ENCODE measurements around the gene YEATS2.
A peak's percentile ranks its signal among the peaks of the same experiment; 100 is the strongest.

The YEATS2 gene

DNA sequence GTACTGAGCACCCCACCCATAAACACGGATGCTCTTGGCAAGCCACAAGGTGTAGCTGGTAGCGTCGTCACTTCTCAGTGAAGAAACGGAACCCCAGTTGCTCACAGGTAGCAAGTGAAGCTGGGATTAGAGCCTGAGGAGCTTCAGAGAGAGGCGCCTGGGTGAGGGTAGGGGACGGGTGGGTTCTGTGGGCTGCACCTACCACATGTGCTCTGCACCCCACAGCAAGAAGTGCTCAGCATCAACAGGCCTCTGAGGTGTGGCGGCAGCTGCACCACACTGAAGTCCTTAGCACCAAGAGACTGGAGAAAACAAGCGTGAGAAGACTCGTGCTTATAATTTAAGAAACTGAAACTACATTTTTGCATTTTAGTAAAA is 118.0 kb downstream of the YEATS2 start:
- no peak for DNase-seq

- DNase-seq: no peak
Observed at GRCh38 chr3:183815951-183816475, 118.4 kb downstream of the YEATS2 start.

DNA sequence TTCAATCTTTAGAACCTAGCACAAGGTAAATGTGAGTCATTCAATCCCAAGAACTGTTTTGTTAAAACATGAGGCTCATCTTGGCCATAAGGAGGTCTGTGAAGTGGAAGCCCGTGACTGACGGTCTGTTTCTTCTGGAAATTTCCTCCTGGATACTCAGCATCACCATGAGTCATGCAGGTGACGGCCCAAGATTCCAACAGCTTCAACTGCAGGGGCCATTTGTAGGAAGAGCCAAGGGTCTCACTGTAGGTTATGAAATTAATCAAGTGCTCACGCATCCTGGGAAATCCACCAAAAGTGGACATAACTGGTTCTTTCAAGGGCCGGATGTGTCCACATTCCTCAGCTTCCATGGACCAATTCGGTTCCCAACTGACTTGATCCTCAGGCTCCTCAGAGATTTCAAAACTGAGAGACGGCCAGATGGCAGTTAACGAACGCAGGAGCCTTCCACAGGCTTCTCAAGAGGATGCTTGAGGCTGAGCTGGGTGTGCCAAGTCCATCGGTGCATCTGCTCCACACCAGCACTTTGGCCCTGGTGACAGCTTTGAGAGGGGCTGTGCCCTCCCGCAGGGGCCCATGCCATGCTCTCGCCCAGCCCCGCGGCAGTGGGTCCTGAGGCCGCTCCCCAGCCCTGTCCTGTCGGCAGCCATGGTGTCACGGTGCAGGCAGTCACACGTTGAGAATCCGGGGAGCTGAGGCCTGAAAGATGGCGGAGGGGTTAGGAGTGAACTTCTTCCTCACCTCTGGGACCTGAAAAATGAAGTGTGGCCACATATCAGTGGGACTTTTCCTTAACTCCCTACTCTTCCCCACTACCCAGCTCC is 119.3 kb downstream of the YEATS2 start:
- peak; percentile 49 for DNase-seq

- DNase-seq: no peak
Observed at GRCh38 chr3:183817639-183818038, 120.0 kb downstream of the YEATS2 start.

DNA sequence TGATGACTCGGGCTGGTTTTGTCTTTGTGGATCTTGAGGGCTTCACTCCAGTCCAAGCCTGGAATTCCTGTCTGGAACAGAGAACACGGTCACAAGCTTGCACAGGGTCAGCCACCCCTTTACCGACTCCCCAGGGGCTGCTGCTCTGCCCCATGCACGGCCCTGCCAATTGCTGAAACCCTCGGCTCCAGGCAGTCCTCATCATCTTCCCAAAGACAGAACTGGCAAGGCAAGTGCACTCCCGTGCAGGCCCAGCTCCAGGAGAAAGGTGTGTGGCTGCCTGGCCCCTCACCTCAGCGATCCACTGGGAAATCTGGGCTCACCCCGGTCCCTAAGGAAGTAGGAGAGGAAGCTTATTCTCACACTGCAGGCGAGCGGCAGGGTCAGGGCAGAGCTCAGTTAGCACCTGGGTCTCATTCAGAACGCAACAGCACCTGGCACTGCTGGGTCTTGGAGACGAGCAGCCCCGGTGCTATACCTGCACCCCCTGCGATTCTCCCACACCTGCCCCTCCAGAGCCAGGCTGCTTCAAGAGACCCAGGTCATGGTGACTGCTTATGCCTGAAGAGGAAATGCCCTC is 120.5 kb downstream of the YEATS2 start:
- no peak for DNase-seq

DNA sequence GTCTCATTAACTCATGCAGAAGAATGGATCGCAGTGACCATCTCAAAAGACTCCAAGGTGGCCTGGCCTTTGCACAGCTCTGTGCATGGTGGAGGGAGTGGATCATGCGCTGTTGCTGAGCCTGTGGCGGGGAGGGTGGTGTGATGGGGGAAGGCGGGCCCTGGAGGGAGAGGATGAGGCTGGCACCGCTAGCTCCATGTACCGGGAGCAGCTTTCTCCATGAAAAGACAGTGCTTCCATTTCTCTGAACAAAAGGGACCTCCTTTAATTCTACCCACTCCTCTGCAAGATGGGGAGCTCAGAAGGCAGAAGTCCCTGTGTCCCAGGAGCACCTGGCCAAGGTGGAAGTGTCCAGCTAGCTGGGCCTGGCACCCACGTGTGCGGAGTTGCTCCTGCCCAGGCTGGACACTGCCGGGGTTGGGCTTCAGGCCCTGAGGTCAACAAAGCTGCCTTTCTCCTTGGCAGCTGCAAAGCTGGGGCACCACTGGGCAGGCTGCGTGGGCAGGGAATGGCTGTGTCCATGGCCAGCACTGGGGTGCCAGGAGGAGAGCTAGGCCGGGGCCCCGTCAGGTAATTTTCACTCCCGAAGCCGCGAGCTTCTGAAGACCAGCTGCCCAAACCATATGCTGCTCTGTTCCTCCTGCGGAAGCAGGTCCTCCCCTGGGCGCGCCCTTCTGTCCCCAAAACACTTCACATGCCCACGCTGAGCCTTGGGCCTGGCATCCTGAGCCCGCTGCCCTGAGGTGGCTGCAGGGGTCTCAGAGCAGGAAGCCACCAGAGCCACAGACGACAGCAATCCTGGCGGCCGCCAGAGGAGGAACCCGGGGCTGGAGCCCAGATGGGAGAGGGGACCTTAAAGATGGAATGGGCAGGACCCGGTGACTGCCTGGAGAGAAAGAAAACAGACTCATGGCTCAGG is 121.4 kb downstream of the YEATS2 start:
- no peak for DNase-seq

DNA sequence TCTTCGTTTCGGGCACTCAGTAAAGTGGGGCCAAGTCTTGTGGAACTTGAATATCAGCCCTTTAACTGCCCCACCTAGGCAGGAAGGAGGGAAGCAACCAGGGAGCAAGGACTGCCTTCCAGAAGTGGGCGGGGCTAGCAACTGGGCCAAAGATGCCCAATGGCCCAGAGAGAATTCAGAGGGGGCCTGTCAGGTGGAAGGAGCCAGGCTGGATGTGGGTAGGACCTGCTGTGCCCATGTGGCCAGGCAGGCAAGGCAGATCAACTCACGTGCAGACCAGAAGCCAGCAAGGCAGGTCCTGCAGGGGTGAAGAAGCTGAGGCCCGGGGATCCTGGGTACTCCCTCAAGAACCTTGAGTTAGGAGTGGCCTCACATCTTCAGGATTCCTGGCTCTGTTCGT is 122.2 kb downstream of the YEATS2 start:
- DNase-seq: no peak

- no peak for DNase-seq
Observed at GRCh38 chr3:183822631-183823030, 125.0 kb downstream of the YEATS2 start.

GRCh38 chr3:183823963-183824362 is 126.4 kb downstream of the YEATS2 start:
- peak; percentile 47 for DNase-seq

DNA sequence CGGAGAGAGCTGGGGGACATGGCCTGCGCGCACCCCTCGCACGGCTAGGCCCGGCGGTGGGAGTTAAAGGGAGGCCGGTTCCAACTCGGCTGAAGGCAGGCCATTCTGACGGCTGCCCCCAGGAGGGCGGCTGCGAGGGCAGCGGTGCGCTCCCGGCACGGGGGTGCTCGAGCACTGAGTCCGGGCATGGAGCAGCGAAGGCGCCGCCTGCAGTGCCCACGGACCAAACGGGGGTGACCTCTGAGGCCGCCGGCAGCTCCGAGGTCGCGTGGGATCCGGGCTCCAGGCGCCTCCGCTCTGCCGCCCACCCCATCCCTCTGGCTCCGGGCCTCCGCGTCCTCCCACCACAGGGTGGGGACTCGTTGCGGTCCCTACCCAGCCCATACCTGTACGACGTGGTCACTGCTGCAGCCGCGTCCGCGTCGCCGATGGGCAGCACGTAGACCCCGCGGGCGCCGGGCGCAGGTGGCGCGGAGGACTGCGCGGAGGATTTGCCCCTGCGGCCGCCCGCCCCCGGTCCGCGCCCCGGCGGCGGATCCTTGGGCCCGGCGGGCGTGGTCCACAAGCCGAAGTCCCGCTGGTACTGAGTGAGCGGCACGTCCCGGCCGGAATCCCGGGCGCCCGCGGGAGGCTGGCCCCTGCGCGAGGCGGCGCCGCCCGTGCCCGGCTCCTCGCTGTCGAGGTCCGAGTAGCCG is 127.3 kb downstream of the YEATS2 start:
- no peak for DNase-seq

- DNase-seq: peak; percentile 77
Observed at GRCh38 chr3:183825456-183826161, 128.0 kb downstream of the YEATS2 start, which contains the start of gene MAP6D1. Gene MAP6D1, minus strand, starts transcription at chr3:183825577. Its CDS starts 30 bp downstream, at chr3:183825547.

GRCh38 chr3:183826448-183827250 is 129.1 kb downstream of the YEATS2 start:
- no peak for DNase-seq

GRCh38 chr3:183827809-183828537 is 130.4 kb downstream of the YEATS2 start:
- DNase-seq: no peak

GRCh38 chr3:183828538-183828870 is 130.9 kb downstream of the YEATS2 start:
- DNase-seq: no peak

DNA sequence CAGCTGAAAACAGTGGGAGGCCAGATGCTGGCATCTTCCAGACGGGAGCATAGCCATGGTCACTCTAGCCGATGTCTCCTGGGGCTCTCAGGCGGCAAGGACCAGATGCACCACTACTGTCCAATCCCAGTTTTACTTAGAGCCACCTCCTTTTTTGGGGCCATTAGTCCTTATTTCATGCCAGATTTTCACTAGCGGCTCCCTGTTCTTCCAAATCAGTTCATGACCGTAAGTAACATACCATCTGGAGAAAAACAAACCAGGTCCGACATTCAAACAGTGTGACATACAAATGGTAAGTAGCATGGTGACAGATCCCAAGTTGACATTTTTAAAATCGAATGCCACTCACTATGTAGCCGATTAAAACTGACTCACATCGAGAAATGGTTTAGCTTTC is 131.9 kb downstream of the YEATS2 start:
- DNase-seq: no peak

GRCh38 chr3:183830187-183830586 is 132.6 kb downstream of the YEATS2 start:
- no peak for DNase-seq

- no peak for DNase-seq
Observed at GRCh38 chr3:183833516-183833915, 135.9 kb downstream of the YEATS2 start.

DNA sequence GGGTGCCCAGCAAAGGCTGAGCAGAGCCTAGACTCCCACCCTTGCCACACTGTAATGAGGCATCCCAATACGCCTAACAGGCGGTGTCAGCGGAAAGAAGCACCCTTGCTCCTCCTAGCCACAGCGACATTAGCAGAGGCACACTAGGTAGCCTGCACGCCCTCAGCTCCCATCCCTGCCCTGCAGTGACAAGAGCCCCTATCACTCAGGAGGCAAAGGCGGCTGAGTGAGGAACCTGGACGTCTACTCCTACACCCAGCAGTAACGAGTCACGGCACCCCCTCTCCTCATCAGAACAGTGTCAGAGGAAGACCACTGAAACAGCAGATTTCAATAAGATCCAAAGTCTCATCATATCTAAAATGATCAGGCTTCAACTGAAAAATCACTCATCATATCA is 139.8 kb downstream of the YEATS2 start:
- DNase-seq: no peak

DNA sequence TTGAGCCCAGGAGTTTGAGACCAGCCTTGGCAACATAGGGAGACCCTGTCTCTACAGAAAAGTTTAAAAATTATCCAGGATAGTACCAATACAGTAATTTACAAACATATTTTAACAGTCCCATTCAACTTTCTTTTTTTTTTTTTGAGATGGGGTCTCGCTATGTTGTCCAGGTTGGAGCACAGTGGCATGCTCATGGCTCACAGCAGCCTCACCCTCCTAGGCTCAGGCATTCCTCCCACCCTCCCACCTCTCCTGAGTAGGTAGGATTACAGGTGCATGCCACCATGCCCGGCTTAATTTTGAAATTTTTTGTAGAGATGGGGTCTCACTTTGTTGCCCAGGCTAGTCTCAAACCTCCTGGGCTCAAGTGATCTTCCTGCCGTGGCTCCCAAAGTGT is 140.3 kb downstream of the YEATS2 start:
- DNase-seq: no peak

DNA sequence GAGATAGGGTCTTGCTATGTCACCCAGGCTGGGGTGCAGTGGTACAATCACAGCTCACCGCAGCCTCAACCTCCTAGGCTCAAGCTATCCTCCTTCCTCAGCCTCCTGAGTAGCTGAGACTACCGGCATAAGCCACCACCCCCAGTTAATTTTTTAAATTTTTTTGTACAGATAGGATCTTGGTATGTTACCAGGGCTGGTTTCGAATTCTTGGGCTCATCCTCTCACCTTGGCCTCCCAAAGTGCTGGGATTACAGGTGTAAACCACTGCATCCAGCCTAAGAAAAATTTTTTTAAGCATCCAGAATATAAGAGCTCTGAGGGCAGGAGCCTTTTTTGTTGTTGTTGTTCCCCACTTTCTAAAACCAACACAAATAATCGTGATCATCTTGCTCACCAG is 142.2 kb downstream of the YEATS2 start:
- no peak for DNase-seq

DNA sequence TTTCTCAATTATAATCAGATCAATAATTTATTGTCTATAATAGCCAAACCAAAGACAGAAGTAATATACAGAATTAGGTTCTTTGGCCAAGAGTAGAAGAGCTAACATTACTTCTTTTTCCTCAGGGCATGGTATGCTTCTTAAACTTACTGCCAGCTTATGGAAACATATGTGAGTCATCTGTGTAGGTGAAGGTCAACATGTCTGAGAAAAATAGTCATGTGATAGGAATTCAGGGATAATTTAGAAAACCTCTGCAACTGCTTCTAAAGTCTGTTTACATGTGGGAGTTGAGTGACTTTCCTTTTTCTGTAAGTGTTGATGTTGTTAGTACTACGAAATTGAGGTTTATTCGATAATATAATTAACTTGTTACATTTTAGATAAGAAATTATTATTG is 147.0 kb downstream of the YEATS2 start:
- no peak for DNase-seq
